K562 (cell line): ENCODE data around the gene EFHC1. TPM values are rescaled to one million over a fixed set of nuclear protein-coding genes. Genes with fewer than 3 reads are reported as not detected.

Source experiments
- ASH1L ChIP-seq: fragments of 450-650 bp; IDR thresholded peaks from 2 replicates; pipeline ENCODE4 v1.6.1; 2018; ENCODE audit warnings: borderline replicate concordance, mild to moderate bottlenecking, low read depth; ENCODE audit not compliant: partially characterized antibody
- GATAD2B ChIP-seq: fragments of 450-650 bp; IDR thresholded peaks from 2 replicates; pipeline ENCODE4 v1.6.1; 2017; ENCODE audit warnings: mild to moderate bottlenecking, borderline replicate concordance
- KDM4B ChIP-seq, 2 experiments: fragments of 450-650 bp in 1 of 2; sonication (generic) in 1 of 2; IDR thresholded peaks; 2 replicates each; pipeline ENCODE4 v1.6.1; 2016 to 2017; ENCODE audit warnings: borderline replicate concordance in 2 of 2, antibody characterized with exemption in 1 of 2, low read depth in 1 of 2, mild to moderate bottlenecking in 1 of 2
- ZBTB11 ChIP-seq, 3 experiments: fragments of 200-800 bp in 1 of 3; fragments of 250-450 bp in 1 of 3; fragments of 450-650 bp in 1 of 3; sonication (Bioruptor Pico) in 1 of 3; sonication (Bioruptor generic) in 1 of 3; formaldehyde crosslinking in 1 of 3; IDR thresholded peaks; 2 replicates each; pipeline versions ENCODE4 v1.6.1 to v1.8.0; 2016 to 2022; ENCODE audit warnings: mild to moderate bottlenecking in 2 of 3, missing genetic modification characterization in 2 of 3, missing compliant biosample characterization in 1 of 3, moderate library complexity in 1 of 3
- ZKSCAN8 ChIP-seq: fragments of 200-800 bp; sonication (Bioruptor generic); IDR thresholded peaks from 2 replicates; pipeline ENCODE4 v1.6.1; 2016; ENCODE audit warnings: missing genetic modification characterization, missing compliant biosample characterization
- polyA plus RNA-seq, 8 experiments: library from polyadenylated mRNA; depleted of rRNA in 4 of 8; stranded (reverse) in 5 of 8; unstranded in 3 of 8; fragments of >200 nt; fragmentation: Nextera tagmentation in 2 of 8; fragmentation: Illumina TruSeq in 1 of 8; extraction: Ambion mirVana in 2 of 8; extraction: Trizol in 1 of 8; gene quantifications; 2 replicates each; pipeline versions ENCODE4 v1.2.1 to v1.2.3, GENCODE V29; 2011 to 2014; ENCODE audit warnings: inconsistent platforms in 1 of 8, missing spikeins in 1 of 8
- total RNA-seq, 7 experiments: library from RNA; depleted of rRNA in 6 of 7; stranded (reverse); fragments of >200 nt in 6 of 7; fragmentation: Illumina TruSeq in 2 of 7; extraction: Trizol in 2 of 7; gene quantifications; 2 replicates each; pipeline versions ENCODE4 v1.2.1 to v1.2.3, GENCODE V29; 2011 to 2021; ENCODE audit warnings: low replicate concordance in 1 of 7
- TF ChIP-seq, protein P1 (sequence below): fragments of 450-650 bp; IDR thresholded peaks from 2 replicates; pipeline ENCODE4 v1.7.0; 2016; ENCODE audit warnings: borderline replicate concordance

EFHC1 gene
- total and polyA plus RNA-seq, 9 of the 15 experiments (the other 6 are each of a cell fraction or from before 2014, with no cell fraction given), result 9.5 to 31.0 (median 14.9) TPM

DNA sequence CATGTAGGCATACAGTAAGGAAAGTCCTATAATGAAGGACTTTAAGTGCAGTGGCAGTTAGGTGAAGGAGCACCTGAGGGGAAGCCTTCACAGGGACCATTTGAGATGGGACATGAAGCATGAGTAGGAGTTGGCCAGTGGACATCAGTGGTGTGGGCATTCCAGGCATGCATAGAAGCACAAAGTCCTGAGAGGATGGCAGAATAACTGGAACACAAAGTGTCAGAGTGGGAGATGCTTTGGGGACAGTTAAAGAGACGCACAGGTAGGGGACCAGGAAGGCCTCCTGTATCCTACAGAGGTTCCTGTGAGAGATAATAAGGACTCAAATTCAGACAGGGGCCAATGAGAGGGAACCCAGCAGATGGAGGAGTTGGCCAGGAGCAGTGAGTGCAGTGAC, 26.4 kb upstream of the EFHC1 start (continued):
- TF ChIP-seq, protein P1, sequence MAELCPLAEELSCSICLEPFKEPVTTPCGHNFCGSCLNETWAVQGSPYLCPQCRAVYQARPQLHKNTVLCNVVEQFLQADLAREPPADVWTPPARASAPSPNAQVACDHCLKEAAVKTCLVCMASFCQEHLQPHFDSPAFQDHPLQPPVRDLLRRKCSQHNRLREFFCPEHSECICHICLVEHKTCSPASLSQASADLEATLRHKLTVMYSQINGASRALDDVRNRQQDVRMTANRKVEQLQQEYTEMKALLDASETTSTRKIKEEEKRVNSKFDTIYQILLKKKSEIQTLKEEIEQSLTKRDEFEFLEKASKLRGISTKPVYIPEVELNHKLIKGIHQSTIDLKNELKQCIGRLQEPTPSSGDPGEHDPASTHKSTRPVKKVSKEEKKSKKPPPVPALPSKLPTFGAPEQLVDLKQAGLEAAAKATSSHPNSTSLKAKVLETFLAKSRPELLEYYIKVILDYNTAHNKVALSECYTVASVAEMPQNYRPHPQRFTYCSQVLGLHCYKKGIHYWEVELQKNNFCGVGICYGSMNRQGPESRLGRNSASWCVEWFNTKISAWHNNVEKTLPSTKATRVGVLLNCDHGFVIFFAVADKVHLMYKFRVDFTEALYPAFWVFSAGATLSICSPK, result no peak
- TF ChIP-seq ZBTB11 (CRISPR knock-in tag; IDR thresholded peaks at IDR 0.05) (peak in 1 of 3 experiments; percentile 48; a peak in 1 of 6 replicates), ASH1L (no peak), GATAD2B (no peak), ZKSCAN8 (CRISPR knock-in tag) (no peak), KDM4B (IDR thresholded peaks at IDR 0.05; ENCODE audit: borderline replicate concordance in 2 of 2, low read depth in 1 of 2) (no peak)
